Measurements from ENCODE around the gene FOSL1. TPM values are rescaled to one million over a fixed set of nuclear protein-coding genes. Genes with fewer than 3 reads are reported as not detected.
A peak's percentile ranks its signal among the peaks of the same experiment; 100 is the strongest.

The FOSL1 gene
- total and polyA plus RNA-seq, 2 of the 13 experiments (the other 11 are each of a cell fraction or from before 2014, with no cell fraction given): 4.0 to 4.1 TPM

DNA sequence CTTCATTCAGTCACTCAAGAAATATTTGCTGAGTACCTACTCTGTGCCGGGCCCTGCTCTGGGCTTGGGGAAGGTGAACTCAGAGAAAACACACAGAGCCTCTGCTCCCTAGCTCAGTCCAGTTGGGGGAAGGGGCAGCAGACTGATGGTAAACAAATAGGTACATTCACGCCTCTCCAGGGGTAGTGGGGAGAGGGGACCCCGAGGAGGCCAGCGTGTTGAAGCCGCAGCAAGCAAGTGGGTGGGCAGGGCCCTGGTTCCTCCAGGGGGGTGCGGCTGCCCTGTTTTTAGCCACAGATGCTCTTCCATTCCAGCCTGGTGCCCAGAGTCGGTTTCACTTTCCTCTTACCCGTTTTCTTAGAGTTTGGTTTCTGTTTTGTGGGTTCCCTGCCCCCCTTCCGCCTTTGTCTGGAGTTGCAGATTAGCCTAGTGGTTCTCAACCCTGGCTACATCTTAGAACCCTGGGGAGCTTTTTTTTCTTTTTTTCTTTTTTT, 27.8 kb upstream of the FOSL1 start:
- Histone ChIP-seq H3K9ac (ENCODE audit: insufficient read depth, low read depth, low read length) (peak overlapping the region; percentile 68), H3K4me3 (replicated peaks in 1 of 3; ENCODE audit: insufficient read depth in 1 of 3, low read depth in 2 of 3, low read length in 3 of 3) (peak overlapping the region; percentile 64 to 75 (median 69)), H3K79me2 (ENCODE audit: insufficient read depth, low read length) (no peaks in the 10 kb centered on the region), H4K20me1 (ENCODE audit: insufficient read depth, low read length) (no peaks in the 10 kb centered on the region), H3K27ac (ENCODE audit: extremely low read length, insufficient read depth, low read length) (no peak overlapping the region), H3K4me2 (ENCODE audit: low read depth, low read length) (peak overlapping the region; percentile 97), H3K27me3 (ENCODE audit: control insufficient read depth in 1 of 2, insufficient read depth in 2 of 2, low read length in 2 of 2) (peaks cover 0 to 3% of the 10 kb centered on the region in 2 experiments; a peak in 1 of 5 replicates), H2AFZ (ENCODE audit: low read length) (peak overlapping the region; percentile 63), H3K9me3 (ENCODE audit: low read length) (no peaks in the 10 kb centered on the region), H3K4me1 (ENCODE audit: insufficient read depth, low read length) (peaks cover 39% of the 10 kb centered on the region), H3K36me3 (replicated peaks in 1 of 2; ENCODE audit: control insufficient read depth in 1 of 2, insufficient read depth in 2 of 2, low read length in 2 of 2) (no peaks in the 10 kb centered on the region)
- POLR2A ChIA-PET: interaction anchor here (1.0 kb wide), 3 partner anchors 21 to 39 kb away, joined by 3 to 4 read pairs (median 3); partner anchors contain the start of gene FIBP
- ATAC-seq: peak; percentile 35
- no peak for FAIRE-seq
- in situ Hi-C loops (cut with HindIII; ENCODE audit: extremely low pct_ligation_motif_present, low pct_unique_long_range_greater_than_20kb): no loop called here
- no peak for DNase-seq (ENCODE audit: low spot score)
- intact Hi-C loops (cut with micrococcal nuclease; ENCODE audit: unreplicated experiment): no loop called here
- no TSS peak for BruUV-seq (replicated peaks)
- WGBS (ENCODE audit: low lambda C conversion rate): 9% methylated on average over 8 of the region's 9 CpGs
- CTCF ChIA-PET (ENCODE audit: low intra/inter-chr PET ratio, low total read pairs): no interaction called here
- TF ChIP-seq ZFX (CRISPR knock-in tag; IDR thresholded peaks at IDR 0.05; ENCODE audit: low read depth) (peak; percentile 36; the same call in 1 of the 2 replicates), ZNF317 (CRISPR knock-in tag; IDR thresholded peaks at IDR 0.05) (0 out of 2 replicates have a peak, but pooled peaks have one; percentile 30), ZKSCAN1 (IDR thresholded peaks at IDR 0.05; ENCODE audit: low read length) (0 out of 2 replicates have a peak, but pooled peaks have one; percentile 28), SOX13 (IDR thresholded peaks at IDR 0.05) (no peak), SOX13 (CRISPR knock-in tag; conservative IDR thresholded peaks at IDR 0.05 in 1 of 2, IDR thresholded peaks at IDR 0.05 in 1 of 2) (no peak), NCOA2 (CRISPR knock-in tag; IDR thresholded peaks at IDR 0.05) (no peak), ARID5B (CRISPR knock-in tag; IDR thresholded peaks at IDR 0.05) (no peak), HES4 (CRISPR knock-in tag; IDR thresholded peaks at IDR 0.05; ENCODE audit: borderline replicate concordance) (no peak), EP300 (IDR thresholded peaks at IDR 0.05; ENCODE audit: low read depth in 2 of 2, low read length in 2 of 2) (no peak), EP300 (CRISPR knock-in tag; IDR thresholded peaks at IDR 0.05; ENCODE audit: borderline replicate concordance) (0 out of 2 replicates have a peak, but pooled peaks have one; percentile 16), ZBTB7B (CRISPR knock-in tag; IDR thresholded peaks at IDR 0.05) (0 out of 2 replicates have a peak, but pooled peaks have one; percentile 26), SAP130 (CRISPR knock-in tag; IDR thresholded peaks at IDR 0.05; ENCODE audit: low read depth) (peak; percentile 30; the same call in 1 of the 2 replicates), NFRKB (IDR thresholded peaks at IDR 0.05) (no peak), PHF8 (CRISPR knock-in tag; IDR thresholded peaks at IDR 0.05) (0 out of 2 replicates have a peak, but pooled peaks have one; percentile 15), ZNF12 (CRISPR knock-in tag; IDR thresholded peaks at IDR 0.05) (no peak), TEAD3 (CRISPR knock-in tag; optimal IDR thresholded peaks at IDR 0.05; ENCODE audit: borderline replicate concordance) (peak; percentile 15), SOX6 (IDR thresholded peaks at IDR 0.05) (no peak), SOX6 (CRISPR knock-in tag; IDR thresholded peaks at IDR 0.05) (0 out of 2 replicates have a peak, but pooled peaks have one; percentile 13)
- TF ChIP-seq, protein P1, sequence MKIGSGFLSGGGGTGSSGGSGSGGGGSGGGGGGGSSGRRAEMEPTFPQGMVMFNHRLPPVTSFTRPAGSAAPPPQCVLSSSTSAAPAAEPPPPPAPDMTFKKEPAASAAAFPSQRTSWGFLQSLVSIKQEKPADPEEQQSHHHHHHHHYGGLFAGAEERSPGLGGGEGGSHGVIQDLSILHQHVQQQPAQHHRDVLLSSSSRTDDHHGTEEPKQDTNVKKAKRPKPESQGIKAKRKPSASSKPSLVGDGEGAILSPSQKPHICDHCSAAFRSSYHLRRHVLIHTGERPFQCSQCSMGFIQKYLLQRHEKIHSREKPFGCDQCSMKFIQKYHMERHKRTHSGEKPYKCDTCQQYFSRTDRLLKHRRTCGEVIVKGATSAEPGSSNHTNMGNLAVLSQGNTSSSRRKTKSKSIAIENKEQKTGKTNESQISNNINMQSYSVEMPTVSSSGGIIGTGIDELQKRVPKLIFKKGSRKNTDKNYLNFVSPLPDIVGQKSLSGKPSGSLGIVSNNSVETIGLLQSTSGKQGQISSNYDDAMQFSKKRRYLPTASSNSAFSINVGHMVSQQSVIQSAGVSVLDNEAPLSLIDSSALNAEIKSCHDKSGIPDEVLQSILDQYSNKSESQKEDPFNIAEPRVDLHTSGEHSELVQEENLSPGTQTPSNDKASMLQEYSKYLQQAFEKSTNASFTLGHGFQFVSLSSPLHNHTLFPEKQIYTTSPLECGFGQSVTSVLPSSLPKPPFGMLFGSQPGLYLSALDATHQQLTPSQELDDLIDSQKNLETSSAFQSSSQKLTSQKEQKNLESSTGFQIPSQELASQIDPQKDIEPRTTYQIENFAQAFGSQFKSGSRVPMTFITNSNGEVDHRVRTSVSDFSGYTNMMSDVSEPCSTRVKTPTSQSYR (CRISPR knock-in tag; IDR thresholded peaks at IDR 0.05; ENCODE audit: borderline replicate concordance): peak; percentile 47; the same call in 1 of the 2 replicates
